ENCODE data around the gene TTYH3. TPM values are rescaled to one million over a fixed set of nuclear protein-coding genes. Genes with fewer than 3 reads are reported as not detected.

The TTYH3 gene
- total RNA-seq, 4 donors from 2014 or later, result 7.2 to 43.2 (median 15.7) TPM

- peaks cover 0 to 6% (median 0%) of the 10 kb centered on the region in 4 donors for H3K9me3 ChIP-seq
- TF ChIP-seq CTCF (IDR thresholded peaks at IDR 0.05) (no peak), EP300 (IDR thresholded peaks at IDR 0.05) (no peak), POLR2A (IDR thresholded peaks at IDR 0.05) (no peak)
- H3K4me1 ChIP-seq, result peaks cover 0 to 24% (median 11%) of the 10 kb centered on the region in 4 donors
- DNase-seq (ENCODE audit: low spot score in 2 of 2), result no peak
- no peak overlapping the region for H3K4me3 ChIP-seq
- no peaks in the 10 kb centered on the region for H3K36me3 ChIP-seq
- H3K27me3 ChIP-seq, result peaks cover 0 to 49% of the 10 kb centered on the region in 2 donors
- WGBS, 2 donors, result 92 to 96% methylated on average over 14 of the region's 14 CpGs
- H3K27ac ChIP-seq, result no peak overlapping the region
Measured at GRCh38 chr7:2686101-2686500, 54.3 kb downstream of the TTYH3 start.

- peaks cover 0 to 6% (median 0%) of the 10 kb centered on the region in 4 donors for H3K9me3 ChIP-seq
- TF ChIP-seq CTCF (IDR thresholded peaks at IDR 0.05) (no peak), POLR2A (IDR thresholded peaks at IDR 0.05) (no peak), EP300 (IDR thresholded peaks at IDR 0.05) (peak in 1 of 2 donors; percentile 12)
- DNase-seq (ENCODE audit: low spot score in 2 of 2), result no peak
- peak overlapping the region in 1 of 4 donors; percentile 38 for H3K4me3 ChIP-seq
- H3K27ac ChIP-seq, result peak overlapping the region in 1 of 4 donors; percentile 35
- 38 to 43% methylated on average over 17 of the region's 17 CpGs for WGBS, 2 donors
- H3K36me3 ChIP-seq, result no peaks in the 10 kb centered on the region
- H3K27me3 ChIP-seq, result peaks cover 0 to 49% of the 10 kb centered on the region in 2 donors
- H3K4me1 ChIP-seq, result peaks cover 0 to 24% (median 11%) of the 10 kb centered on the region in 4 donors
Measured at GRCh38 chr7:2687338-2687869, 55.6 kb downstream of the TTYH3 start.

- 4 to 35% methylated on average over 5 to 32 of the region's 41 CpGs for WGBS, 2 donors
- no peak for DNase-seq (ENCODE audit: low spot score in 2 of 2)
- peak within 1 kb of the TSS in 2 of 4 donors; percentile 7 to 38 for H3K4me3 ChIP-seq
- peaks cover 0 to 49% of the 10 kb centered on the region in 2 donors for H3K27me3 ChIP-seq
- TF ChIP-seq CTCF (IDR thresholded peaks at IDR 0.05) (no peak), POLR2A (IDR thresholded peaks at IDR 0.05) (no peak), EP300 (IDR thresholded peaks at IDR 0.05) (no peak)
- H3K4me1 ChIP-seq, result peaks cover 0 to 24% (median 11%) of the 10 kb centered on the region in 4 donors
- peak within 1 kb of the TSS in 1 of 4 donors; percentile 35 for H3K27ac ChIP-seq
- H3K36me3 ChIP-seq, result no peaks in the 10 kb centered on the region
- H3K9me3 ChIP-seq, result peaks cover 0 to 4% (median 0%) of the 10 kb centered on the region in 4 donors
Measured at GRCh38 chr7:2687881-2688318, 56.1 kb downstream of the TTYH3 start, which contains the start of gene AMZ1. Gene AMZ1, plus strand, starts transcription at chr7:2688202. Its CDS starts 12,250 bp downstream, at chr7:2700452.

GRCh38 chr7:2688409-2689342 lies 56.9 kb downstream of the TTYH3 start:
- no peak overlapping the region for H3K27ac ChIP-seq
- TF ChIP-seq EP300 (IDR thresholded peaks at IDR 0.05) (no peak), POLR2A (IDR thresholded peaks at IDR 0.05) (no peak), CTCF (IDR thresholded peaks at IDR 0.05) (no peak)
- peaks cover 0 to 49% of the 10 kb centered on the region in 2 donors for H3K27me3 ChIP-seq
- DNase-seq (ENCODE audit: low spot score in 2 of 2), result no peak
- peak overlapping the region in 2 of 4 donors; percentile 7 to 38 for H3K4me3 ChIP-seq
- H3K9me3 ChIP-seq, result no peaks in the 10 kb centered on the region
- peaks cover 0 to 24% (median 11%) of the 10 kb centered on the region in 4 donors for H3K4me1 ChIP-seq
- 8 to 14% methylated on average over 25 to 58 of the region's 62 CpGs for WGBS, 2 donors
- no peaks in the 10 kb centered on the region for H3K36me3 ChIP-seq
